GM21423 (cell line): ENCODE measurements around the gene DENND6B.
A peak's percentile ranks its signal among the peaks of the same experiment; 100 is the strongest.
"Not testable (repeated sequence)": the region's sequence is repeated elsewhere in the genome, so short reads cannot be mapped to it uniquely, and the experiment has no call there.

Source experiments
- ATAC-seq: cut with Tn5 transposase; IDR thresholded peaks from one replicate; pipeline ENCODE4 v1.9.1; 2021; ENCODE audit warnings: mild to moderate bottlenecking, moderate library complexity; ENCODE audit not compliant: unreplicated experiment

Gene DENND6B, protein sequence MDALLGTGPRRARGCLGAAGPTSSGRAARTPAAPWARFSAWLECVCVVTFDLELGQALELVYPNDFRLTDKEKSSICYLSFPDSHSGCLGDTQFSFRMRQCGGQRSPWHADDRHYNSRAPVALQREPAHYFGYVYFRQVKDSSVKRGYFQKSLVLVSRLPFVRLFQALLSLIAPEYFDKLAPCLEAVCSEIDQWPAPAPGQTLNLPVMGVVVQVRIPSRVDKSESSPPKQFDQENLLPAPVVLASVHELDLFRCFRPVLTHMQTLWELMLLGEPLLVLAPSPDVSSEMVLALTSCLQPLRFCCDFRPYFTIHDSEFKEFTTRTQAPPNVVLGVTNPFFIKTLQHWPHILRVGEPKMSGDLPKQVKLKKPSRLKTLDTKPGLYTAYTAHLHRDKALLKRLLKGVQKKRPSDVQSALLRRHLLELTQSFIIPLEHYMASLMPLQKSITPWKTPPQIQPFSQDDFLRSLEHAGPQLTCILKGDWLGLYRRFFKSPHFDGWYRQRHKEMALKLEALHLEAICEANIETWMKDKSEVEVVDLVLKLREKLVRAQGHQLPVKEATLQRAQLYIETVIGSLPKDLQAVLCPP

DNA sequence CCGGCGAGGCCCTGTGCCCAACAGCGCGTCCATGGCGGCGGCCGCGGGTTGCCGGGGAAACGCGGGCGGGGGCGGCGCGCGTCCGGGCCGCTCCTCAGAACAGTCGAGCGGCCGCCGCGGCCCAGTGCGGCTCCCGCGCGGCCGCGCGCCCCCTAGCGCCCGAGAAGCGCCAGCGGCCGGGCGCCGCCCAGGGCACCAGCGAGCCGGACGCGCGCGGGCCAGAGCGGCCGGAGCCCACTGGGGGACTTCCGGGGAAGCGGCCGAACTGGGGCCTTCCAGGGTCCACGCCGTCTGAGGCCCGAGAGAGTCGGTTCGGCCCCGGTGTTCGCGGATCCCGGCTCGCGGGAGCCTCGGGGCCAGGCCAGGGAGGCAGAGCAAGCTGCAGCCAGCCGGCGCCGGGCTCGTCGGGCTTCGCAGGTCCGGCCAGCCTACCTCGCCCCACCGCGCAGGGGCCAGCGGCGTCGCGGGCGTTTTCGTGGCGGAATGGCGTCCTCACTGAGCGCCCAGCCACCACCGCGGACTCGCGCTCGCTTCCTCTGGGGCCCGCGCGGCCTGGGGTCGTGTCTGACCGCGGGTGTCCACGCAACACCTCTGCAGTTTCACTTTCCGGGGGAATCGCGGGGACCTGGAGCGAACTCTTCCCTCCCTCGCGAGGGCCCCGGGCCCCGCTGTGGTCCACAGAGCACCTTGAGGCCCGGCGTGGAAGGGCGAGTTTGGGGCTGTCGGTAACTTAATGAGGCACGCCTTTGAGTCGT lies at the start of gene DENND6B:
TSS of gene DENND6B (minus strand) at position 57 of the 755 bp plus-strand sequence. CDS start at position 33, 24 bp downstream.
- ATAC-seq, result peak; percentile 81

- ATAC-seq, result no peak
These were observed 49.4 kb upstream of the DENND6B start for GRCh38 chr22:50376085-50376651.

DNA sequence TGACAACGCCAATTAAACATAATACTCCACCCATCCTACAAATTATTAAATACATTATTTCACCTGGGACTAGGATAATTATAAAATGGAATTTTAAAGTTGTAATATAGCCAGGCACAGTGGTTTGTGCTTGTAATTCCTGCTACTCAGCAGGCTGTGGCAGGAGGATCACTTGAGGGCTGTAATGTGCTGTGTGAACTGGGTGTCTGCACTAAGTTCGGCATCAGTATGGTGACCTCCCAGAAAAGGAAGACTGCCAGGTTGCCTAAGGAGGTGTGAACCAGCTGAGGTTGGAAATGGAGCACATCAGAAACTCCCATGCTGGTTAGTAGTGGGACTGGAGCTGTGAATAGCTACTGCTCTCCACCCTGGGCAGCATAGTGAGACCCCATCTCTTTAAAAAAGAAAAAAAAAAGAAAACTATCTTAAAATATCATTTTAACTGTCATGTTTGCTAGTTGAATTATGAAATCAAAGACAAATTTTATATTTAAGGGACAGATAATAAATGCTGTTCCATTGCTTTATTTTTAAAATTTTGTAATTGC lies 44.4 kb upstream of the DENND6B start:
- no peak for ATAC-seq

DNA sequence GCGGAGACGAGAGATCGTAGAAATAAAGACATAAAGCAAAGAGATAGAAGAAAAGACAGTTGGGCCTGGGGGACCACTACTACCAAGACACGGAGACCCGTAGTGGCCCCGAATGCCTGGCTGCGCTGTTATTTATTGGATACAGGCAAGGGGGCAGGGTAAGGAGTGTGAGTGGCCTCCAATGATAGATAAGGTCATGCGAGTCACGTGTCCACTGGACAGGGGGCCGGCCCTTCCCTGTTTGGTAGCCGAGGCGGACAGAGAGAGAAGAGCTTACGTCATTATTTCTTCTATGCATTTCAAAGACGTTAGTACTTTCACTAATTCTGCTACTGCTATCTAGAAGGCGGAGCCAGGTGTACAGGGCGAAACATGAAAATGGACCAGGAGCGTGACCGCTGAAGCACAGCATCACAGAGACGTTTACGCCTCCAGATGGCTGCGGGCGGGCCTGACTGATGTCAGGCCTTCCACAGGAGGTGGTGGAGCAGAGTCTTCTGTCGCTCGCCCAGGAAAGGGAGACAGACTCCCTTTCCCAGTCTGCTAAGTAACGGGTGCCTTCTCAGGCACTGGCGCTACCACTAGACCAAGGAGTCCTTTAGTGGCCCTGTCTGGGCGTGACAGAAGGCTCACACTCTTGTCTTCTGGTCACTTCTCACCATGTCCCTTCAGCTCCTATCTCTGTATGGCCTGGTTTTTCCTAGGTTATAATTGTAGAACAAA lies 41.1 kb upstream of the DENND6B start:
- ATAC-seq, result no peak

DNA sequence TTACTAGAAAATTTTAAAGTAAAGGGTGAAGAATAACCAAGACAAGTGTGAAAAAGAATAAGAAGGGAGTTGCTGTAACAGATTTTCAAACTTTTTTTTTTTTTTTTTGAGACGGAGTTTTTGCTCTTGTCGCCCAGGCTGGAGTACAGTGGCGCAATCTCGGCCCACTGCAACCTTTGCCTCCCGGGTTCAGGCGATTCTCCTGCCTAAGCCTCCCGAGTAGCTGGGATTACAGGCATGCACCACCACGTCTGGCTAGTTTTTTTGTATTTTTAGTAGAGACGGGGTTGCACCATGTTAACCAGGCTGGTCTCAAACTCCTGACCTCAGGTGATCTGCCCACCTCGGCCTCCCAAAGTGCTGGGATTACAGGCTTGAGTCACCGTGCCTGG lies 37.0 kb upstream of the DENND6B start:
- not testable (repeated sequence) for ATAC-seq

DNA sequence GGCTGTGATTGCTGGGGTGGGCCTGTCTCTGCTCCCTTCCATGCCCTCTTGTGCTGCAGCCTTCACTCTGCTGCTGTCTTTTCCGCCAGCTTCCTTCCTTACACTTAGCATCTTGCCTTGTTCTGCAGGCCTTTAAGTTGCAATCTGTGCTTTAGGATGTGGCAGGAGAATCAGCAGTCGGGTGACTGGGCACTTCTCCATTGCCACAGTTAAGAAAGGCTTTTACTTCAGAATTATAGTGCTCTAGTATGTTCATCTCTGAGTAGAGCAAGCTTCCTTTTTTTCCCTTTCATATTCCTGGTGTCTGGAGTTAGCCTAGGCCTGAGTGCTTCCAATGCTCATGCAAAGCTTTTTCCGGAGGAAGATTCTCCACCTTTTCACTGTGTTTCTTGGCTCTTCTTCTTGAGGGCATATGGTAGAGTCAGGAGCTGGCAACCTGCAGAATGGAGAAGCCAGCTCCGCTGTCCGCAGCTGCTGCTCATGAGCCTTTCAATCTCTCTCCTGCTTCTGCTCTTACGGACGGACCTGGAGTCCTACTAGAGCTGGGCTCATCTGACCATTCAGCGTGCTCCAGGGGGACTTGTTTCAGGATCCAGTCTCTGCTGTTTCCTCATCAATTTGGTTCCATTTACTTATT lies 36.5 kb upstream of the DENND6B start:
- ATAC-seq, result no peak

GRCh38 chr22:50361688-50362087 lies 34.9 kb upstream of the DENND6B start:
- no peak for ATAC-seq

DNA sequence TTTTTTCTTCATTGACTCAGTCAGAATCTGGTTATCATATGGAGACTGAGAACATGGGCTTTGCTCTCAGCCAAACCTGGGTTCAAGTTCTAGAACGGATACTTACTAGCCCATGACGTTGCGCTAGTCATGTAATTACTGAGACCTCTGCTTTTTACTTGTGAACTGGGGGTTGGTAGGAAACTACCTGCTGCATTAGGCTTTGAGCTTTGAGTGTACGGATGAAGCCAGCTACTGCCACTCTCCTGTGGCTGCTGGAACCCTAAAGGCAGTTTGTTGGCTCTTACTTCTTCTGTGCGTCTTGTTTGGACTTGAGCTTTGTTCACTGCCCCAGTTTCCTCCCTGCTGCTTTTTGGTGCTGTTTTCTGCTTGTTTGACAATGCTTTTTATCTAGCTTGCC lies 34.4 kb upstream of the DENND6B start:
- ATAC-seq, result no peak

DNA sequence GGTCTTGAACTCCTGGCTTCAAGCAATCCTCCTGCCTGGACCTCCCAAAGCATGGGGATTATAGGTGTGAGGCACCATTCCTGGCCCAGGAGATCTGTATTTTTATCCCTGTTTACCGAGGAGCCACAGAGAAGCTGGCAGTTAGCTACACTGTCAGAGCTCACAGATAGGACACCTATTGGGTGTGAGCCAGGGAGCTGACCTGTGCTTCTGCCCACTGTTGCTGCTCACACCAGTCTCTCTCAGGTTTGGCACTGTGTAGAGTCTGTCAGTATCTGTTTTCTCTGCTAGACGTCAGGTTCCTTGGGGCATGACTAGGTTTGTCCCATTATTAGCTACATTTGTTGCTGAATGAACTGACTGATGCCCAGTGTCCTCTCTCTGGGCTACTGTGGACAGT lies 33.8 kb upstream of the DENND6B start:
- no peak for ATAC-seq

GRCh38 chr22:50357756-50358155 lies 30.9 kb upstream of the DENND6B start:
- ATAC-seq, result no peak

DNA sequence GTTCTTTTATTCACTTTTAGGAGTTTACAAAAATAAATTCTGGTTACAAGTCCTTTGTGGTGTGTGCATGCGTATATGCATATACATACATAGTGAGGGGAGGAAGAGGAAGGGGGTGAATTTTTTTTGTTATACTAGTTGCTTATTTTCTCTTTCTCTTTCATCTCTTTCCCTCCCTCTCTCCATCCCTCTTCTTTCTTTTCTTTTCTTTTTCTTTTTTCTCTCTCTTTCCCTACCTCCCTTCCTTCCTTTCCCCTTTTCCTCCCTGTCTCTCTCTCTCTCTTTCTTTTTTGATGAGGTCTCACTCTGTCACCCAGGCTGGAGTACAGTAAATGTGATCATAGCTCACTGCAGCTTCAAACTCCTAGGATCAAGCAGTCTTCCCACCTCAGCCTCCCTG lies 30.4 kb upstream of the DENND6B start:
- no peak for ATAC-seq

GRCh38 chr22:50356186-50356585 lies 29.4 kb upstream of the DENND6B start:
- no peak for ATAC-seq

DNA sequence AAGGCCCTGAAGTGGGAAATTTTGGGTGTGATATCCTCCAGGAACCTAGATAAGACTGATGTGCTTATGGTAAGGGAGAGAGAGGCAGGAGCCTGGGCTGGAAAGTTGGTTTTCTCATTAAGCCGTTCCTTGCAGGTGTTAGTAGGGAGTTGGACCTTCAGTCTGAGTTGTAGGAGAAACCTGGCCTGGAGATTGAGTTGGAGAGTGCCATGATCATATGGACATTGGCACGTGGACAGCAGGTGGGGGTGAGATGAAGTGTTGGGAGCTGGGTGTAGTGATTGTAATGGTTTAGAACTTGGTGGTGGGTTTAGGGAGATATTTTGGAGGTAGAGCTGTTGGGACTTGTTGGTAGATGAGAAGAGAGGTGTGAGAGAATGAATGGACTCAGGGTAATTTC lies 21.2 kb upstream of the DENND6B start:
- ATAC-seq, result no peak

DNA sequence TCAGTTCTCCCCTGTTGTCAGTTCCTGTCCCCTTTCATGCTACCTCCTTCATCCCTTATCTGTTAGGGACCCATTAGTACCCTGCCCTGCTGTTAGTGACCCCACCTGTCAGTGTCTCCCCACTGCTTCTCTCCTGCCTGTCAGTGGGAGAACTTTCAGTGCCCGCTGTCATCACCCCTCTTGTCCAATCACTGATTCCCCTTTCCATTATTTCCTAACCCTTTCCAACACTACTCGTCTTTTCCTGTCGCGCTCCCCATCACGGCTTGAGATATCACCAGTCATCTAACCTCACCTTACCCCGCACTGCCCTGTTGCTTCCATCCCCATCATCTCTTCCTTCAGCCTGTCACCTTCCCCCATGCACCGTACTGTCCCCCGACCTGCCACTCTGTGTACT lies 20.3 kb upstream of the DENND6B start:
- no peak for ATAC-seq

DNA sequence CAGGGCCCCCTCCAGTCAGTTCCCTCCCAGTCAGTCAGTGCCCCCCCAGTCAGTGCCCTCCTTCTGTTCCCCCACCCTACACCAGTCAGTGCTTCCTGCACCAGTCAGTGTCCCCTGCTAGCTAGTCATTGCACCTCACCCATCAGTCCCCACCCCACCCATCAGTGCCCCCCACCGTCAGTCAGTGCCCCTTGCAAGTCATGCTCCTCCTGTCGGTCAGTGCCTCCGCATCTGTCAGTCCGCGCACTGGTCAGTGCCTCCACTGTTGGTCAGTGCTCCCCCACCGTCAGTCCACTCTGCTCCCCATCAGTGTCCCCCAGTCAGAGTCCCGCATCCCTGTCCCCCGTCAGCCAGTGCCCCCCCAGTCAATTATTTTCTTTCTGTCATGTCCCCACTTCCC lies 19.7 kb upstream of the DENND6B start:
- ATAC-seq, result no peak

GRCh38 chr22:50343541-50343935 lies 16.7 kb upstream of the DENND6B start:
- no peak for ATAC-seq

DNA sequence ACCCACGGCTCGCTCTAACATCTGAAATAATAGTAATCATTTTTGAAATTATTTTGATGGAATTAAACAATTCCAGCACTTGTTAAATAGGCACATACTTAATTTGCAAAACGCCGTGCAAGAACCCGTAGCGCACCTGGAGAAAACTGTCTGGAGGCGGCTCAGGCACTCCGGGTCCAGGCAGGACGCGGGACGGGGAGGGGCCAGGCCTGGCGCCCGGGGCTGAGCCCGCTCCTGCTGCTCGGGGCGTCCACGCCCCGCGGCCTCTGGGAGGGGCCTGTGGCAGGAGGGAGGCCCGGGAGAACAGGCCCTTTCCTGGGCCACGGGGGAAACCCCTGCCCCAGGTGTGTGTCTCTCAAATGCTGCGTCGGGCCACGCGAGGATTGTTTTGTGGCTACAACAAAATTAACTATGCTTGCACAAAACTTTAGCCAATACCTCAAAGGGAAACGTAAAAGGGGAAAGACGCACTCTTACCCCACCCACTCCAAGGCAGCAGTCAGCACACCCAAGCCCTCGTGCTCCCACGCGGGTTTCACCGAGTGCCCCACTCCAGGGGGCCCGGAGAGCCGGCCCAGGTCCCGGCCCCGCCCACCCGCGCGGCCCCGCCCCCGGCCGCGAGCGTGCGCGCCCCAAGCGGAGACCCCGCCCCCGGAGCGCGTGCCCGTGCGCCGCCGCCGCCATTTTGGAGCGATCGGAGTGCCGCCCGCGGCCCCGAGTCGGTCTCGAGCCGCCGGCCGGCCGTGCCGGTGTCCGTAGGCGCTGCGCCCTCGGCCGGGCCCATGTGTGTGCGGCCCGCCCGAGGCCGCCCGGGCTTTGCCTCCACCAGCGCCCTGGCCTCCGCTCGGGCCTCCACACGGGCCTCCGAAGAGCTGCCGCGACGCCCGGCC lies 16.1 kb upstream of the DENND6B start, which contains the start of gene PPP6R2:
TSS of gene PPP6R2 (plus strand) at position 677 of the 890 bp plus-strand sequence. CDS start 50,582 bp downstream, outside the sequence.
- peak; percentile 66 for ATAC-seq

GRCh38 chr22:50341977-50342650 lies 15.3 kb upstream of the DENND6B start:
- peak; percentile 50 for ATAC-seq
